NCI-H526 treated with DMSO at 0.1 percent for 48 hours (cell line): ENCODE measurements around the gene ZNF438.

Experiments used
- DNase-seq: peaks from one replicate; lab custom pipeline; 2025; lab: John Stamatoyannopoulos, UW

ZNF438 gene

GRCh38 chr10:30878920-30879319, 152.7 kb downstream of the ZNF438 start:
- DNase-seq, result no peak

DNA sequence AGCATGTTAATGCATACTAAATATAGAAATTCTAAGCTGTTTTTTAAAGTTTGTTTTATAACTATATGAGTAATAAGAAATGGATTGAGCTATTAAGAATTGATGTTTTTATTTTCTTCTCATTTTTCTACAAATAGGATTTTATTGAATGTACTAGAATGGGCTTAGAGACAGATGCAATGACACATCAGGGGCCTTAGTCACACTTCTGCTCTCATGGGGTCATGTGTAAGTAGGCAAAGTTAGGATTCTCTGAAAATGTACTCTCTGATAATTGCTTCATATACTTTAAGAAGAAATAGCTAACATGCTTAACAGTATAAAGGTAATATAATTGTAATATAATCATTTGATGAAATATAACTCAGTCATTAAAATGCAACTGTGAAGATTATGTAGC, 154.6 kb downstream of the ZNF438 start:
- DNase-seq, result no peak

DNA sequence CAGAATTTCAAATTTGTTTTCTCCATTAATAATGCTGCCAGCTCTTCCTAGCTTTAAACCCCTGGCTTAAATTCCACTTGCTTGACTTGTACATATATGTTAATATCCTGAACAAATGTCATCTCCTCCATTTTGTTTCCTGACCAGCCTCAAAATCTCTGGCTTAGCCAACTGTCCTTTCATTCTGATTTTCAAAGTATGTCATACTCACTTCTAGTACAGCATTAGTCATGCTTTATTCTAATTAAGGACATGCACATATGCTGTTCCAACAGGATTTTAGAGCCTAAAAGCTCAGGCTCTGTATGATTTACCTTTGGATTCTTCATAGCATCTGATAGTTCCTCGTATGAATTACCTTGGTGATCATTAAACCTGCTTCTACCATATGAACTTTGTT, 158.3 kb downstream of the ZNF438 start:
- DNase-seq, result no peak

- DNase-seq, result no peak
These were observed 160.8 kb downstream of the ZNF438 start for GRCh38 chr10:30870896-30871295.

GRCh38 chr10:30869566-30869965, 162.1 kb downstream of the ZNF438 start:
- DNase-seq, result no peak

- no peak for DNase-seq
These were observed 163.1 kb downstream of the ZNF438 start for GRCh38 chr10:30868611-30869010.

DNA sequence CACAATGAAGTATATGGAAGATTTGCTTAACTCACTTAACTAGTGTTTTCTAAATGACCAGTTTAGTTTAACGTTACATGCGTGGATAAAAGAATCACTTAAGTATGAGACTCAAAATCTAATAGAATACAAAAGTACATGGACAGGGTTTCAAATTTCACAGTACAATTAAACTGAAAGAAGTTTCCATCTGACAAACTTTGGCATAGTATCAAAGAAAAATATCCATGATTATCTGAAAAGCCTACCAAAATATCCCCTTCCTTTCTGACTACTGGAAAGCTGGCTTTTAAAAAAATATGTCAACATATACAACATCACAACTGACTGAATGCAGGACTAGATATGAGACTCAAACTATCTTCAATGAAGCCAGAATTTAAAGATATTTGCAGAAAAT, 164.8 kb downstream of the ZNF438 start:
- no peak for DNase-seq

GRCh38 chr10:30865141-30865926, 166.3 kb downstream of the ZNF438 start:
- DNase-seq, result no peak

DNA sequence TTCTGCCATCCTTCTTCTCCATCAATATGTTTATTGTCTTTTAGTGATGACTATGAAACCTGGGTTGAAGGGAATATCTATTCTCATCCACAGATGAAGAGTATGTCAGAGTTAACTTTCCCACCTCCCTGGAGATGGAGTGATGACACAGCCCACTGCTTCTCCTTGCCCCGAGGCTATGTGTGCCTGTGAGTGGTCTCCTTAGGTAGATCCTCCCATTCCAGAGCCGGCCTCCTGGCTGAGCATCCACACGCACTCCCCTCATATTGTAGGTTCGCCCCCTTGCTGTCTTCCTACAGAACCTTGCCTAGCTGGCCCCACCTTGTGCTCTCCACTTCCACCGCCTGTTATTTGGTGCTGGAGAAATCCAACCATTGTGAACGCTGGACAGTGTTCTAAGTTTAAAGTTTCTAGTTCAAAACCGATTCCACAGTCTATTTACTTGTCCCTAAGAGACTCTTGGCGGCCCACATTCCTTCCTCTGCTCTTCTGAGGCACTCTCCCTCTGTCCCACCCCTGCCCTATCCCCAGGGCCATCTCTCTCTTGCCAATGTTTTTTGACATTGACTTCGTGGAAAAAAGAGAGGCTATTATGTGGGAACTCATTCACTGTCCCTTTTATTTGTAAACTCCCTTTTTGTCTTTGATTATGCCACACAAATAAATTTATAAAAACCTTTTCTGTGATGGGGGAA, 168.0 kb downstream of the ZNF438 start:
- DNase-seq, result no peak

GRCh38 chr10:30862486-30862885, 169.2 kb downstream of the ZNF438 start:
- no peak for DNase-seq

- DNase-seq, result no peak
These were observed 169.7 kb downstream of the ZNF438 start for GRCh38 chr10:30861976-30862375.

GRCh38 chr10:30861221-30861620, 170.4 kb downstream of the ZNF438 start:
- no peak for DNase-seq

GRCh38 chr10:30858499-30858898, 173.2 kb downstream of the ZNF438 start:
- no peak for DNase-seq

GRCh38 chr10:30857803-30858202, 173.9 kb downstream of the ZNF438 start:
- DNase-seq, result no peak

DNA sequence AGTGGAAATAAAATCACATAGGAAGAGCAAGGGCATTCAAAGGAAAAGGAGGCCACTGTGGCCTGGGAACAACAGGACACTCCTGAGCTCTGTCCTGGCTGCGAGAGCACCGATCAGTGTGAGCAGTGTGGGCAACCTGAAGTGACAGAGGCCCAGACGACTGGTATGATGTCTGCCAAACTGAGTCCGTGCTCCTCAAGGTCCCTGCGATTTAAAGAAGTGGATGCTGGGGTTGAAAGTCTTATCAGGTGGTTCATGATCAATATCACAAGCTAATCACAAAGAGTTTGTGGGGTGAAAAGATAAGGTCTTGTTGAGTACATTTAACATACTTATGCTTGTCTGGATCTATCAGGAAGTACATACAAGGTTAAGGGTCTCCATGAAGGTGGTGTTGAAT, 176.5 kb downstream of the ZNF438 start:
- no peak for DNase-seq

DNA sequence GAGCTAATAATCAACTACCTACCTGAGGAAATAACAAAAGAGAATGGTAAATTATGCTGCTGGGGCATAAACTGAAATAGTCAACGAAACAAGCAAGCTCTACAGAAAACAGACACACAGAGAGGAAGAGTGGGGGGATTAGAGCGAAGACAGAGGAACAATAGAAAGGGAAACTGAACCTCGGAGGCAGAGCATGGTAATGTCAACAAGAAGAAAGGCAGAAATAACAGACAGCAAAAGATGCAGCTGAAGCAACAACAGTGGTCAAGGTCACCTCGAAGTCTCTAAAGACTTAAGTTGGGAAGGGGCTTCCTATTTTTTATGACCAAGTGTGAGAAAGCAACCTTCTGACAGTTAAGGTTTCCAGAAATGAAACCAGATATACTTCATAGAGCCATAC, 177.0 kb downstream of the ZNF438 start:
- DNase-seq, result no peak

- DNase-seq, result no peak
These were observed 178.6 kb downstream of the ZNF438 start for GRCh38 chr10:30853066-30853465.

- no peak for DNase-seq
These were observed 180.9 kb downstream of the ZNF438 start for GRCh38 chr10:30850776-30851175.

DNA sequence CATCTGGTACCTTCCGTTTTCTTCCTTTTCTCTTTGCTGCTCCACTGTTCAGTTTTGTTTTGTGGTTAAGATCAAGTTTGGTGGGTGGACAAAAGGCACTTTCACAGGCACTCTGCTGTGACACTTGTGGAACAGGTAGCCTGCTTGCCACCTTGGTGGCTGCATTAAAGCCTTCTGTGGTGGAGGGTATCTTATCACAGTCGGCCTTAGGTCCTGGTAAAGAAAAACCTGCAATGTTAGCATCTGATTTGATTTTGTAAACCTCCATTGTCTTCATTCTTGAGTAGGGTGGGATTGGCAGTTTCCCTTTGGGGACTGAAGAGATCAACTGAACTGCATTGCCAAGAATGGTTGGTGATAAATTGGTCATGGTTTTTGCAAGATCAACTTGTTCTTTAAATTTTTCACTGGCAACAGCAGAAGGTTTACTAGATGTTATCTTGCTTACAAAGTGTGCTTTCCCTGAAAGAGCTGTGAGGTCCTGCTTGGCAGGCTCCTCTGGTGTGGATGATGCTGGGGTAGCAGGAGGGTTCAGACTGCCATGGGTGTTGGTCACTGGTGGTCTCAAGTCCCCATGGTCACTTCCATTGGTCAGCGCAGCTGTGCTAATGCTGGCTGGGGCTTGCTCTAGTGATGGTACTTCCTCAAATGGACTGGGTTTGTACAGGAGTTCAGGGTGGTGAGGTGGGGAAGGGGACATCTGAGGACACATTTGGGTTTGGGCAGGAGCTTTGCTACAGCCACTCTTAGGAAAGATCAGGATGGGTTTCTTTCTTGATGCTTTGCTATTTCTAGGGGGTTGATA, 182.2 kb downstream of the ZNF438 start:
- no peak for DNase-seq

- no peak for DNase-seq
These were observed 183.2 kb downstream of the ZNF438 start for GRCh38 chr10:30848396-30849032.

- no peak for DNase-seq
These were observed 184.0 kb downstream of the ZNF438 start for GRCh38 chr10:30847642-30848041.

GRCh38 chr10:30847199-30847598, 184.5 kb downstream of the ZNF438 start:
- DNase-seq, result no peak
